ENCODE results near the gene PHLDB1.
"Not testable (repeated sequence)": the region's sequence is repeated elsewhere in the genome, so short reads cannot be mapped to it uniquely, and the experiment has no call there.

PHLDB1 gene

GRCh38 chr11:118663381-118663780 lies 56.0 kb downstream of the PHLDB1 start:
- Histone ChIP-seq H3K27ac (ENCODE audit: low read depth, low read length) (no peak overlapping the region), H3K4me1 (ENCODE audit: insufficient read depth, low read length) (peaks cover 29% of the 10 kb centered on the region), H3K9me3 (ENCODE audit: insufficient read depth, low read depth, low read length) (no peaks in the 10 kb centered on the region), H3K4me3 (ENCODE audit: low read length) (no peak overlapping the region), H3K27me3 (ENCODE audit: insufficient read depth, low read length) (no peaks in the 10 kb centered on the region), H3K36me3 (ENCODE audit: insufficient read depth, low read length) (no peaks in the 10 kb centered on the region), H3K9ac (ENCODE audit: low read depth, low read length) (no peak overlapping the region)
- 91% methylated on average over 4 of the region's 4 CpGs for WGBS

- 58% methylated on average over 3 of the region's 3 CpGs for WGBS
- Histone ChIP-seq H3K9me3 (ENCODE audit: insufficient read depth, low read depth, low read length) (no peaks in the 10 kb centered on the region), H3K4me1 (ENCODE audit: insufficient read depth, low read length) (peaks cover 24% of the 10 kb centered on the region), H3K27ac (ENCODE audit: low read depth, low read length) (no peak overlapping the region), H3K4me3 (ENCODE audit: low read length) (no peak overlapping the region), H3K36me3 (ENCODE audit: insufficient read depth, low read length) (no peaks in the 10 kb centered on the region), H3K9ac (ENCODE audit: low read depth, low read length) (no peak overlapping the region), H3K27me3 (ENCODE audit: insufficient read depth, low read length) (no peaks in the 10 kb centered on the region)
These were observed 56.5 kb downstream of the PHLDB1 start for GRCh38 chr11:118663902-118664301.

GRCh38 chr11:118666371-118666770 lies 59.0 kb downstream of the PHLDB1 start:
- WGBS = 92% methylated on average over 5 of the region's 5 CpGs
- Histone ChIP-seq H3K27ac (ENCODE audit: low read depth, low read length) (no peak overlapping the region), H3K36me3 (ENCODE audit: insufficient read depth, low read length) (no peaks in the 10 kb centered on the region), H3K27me3 (ENCODE audit: insufficient read depth, low read length) (no peaks in the 10 kb centered on the region), H3K9ac (ENCODE audit: low read depth, low read length) (no peak overlapping the region), H3K4me1 (ENCODE audit: insufficient read depth, low read length) (peaks cover 6% of the 10 kb centered on the region; the same call in 1 of the 2 replicates), H3K9me3 (ENCODE audit: insufficient read depth, low read depth, low read length) (no peaks in the 10 kb centered on the region), H3K4me3 (ENCODE audit: low read length) (no peak overlapping the region)

- H3K9me3 ChIP-seq (ENCODE audit: insufficient read depth, low read depth, low read length) = peaks cover 2% of the 10 kb centered on the region; the same call in 1 of the 2 replicates
- 81% methylated on average over 2 of the region's 2 CpGs for WGBS
- H3K4me3 ChIP-seq (ENCODE audit: low read length) = no peak overlapping the region
- H3K27me3 ChIP-seq (ENCODE audit: insufficient read depth, low read length) = no peaks in the 10 kb centered on the region
- no peaks in the 10 kb centered on the region for H3K36me3 ChIP-seq (ENCODE audit: insufficient read depth, low read length)
- no peak overlapping the region for H3K27ac ChIP-seq (ENCODE audit: low read depth, low read length)
- no peak overlapping the region for H3K9ac ChIP-seq (ENCODE audit: low read depth, low read length)
- H3K4me1 ChIP-seq (ENCODE audit: insufficient read depth, low read length) = peaks cover 2% of the 10 kb centered on the region; the same call in 1 of the 2 replicates
These were observed 62.6 kb downstream of the PHLDB1 start for GRCh38 chr11:118670063-118670462.

- Histone ChIP-seq H3K9ac (ENCODE audit: low read depth, low read length) (no peak overlapping the region), H3K4me1 (ENCODE audit: insufficient read depth, low read length) (peaks cover 2% of the 10 kb centered on the region; the same call in 1 of the 2 replicates), H3K27me3 (ENCODE audit: insufficient read depth, low read length) (no peaks in the 10 kb centered on the region), H3K27ac (ENCODE audit: low read depth, low read length) (no peak overlapping the region), H3K9me3 (ENCODE audit: insufficient read depth, low read depth, low read length) (peaks cover 11% of the 10 kb centered on the region), H3K4me3 (ENCODE audit: low read length) (no peak overlapping the region), H3K36me3 (ENCODE audit: insufficient read depth, low read length) (no peaks in the 10 kb centered on the region)
- 94% methylated on average over 2 of the region's 2 CpGs for WGBS
These were observed 63.8 kb downstream of the PHLDB1 start for GRCh38 chr11:118671254-118671653.

- no peak overlapping the region for H3K9ac ChIP-seq (ENCODE audit: low read depth, low read length)
- peaks cover 15% of the 10 kb centered on the region for H3K9me3 ChIP-seq (ENCODE audit: insufficient read depth, low read depth, low read length)
- no peak overlapping the region for H3K27ac ChIP-seq (ENCODE audit: low read depth, low read length)
- H3K4me3 ChIP-seq (ENCODE audit: low read length) = no peak overlapping the region
- H3K4me1 ChIP-seq (ENCODE audit: insufficient read depth, low read length) = no peaks in the 10 kb centered on the region
- WGBS = 54% methylated on average over 1 of the region's 1 CpG
- no peaks in the 10 kb centered on the region for H3K27me3 ChIP-seq (ENCODE audit: insufficient read depth, low read length)
- H3K36me3 ChIP-seq (ENCODE audit: insufficient read depth, low read length) = no peaks in the 10 kb centered on the region
These were observed 65.4 kb downstream of the PHLDB1 start for GRCh38 chr11:118672846-118673245.

- no peak overlapping the region for H3K9ac ChIP-seq (ENCODE audit: low read depth, low read length)
- no peaks in the 10 kb centered on the region for H3K4me1 ChIP-seq (ENCODE audit: insufficient read depth, low read length)
- no peaks in the 10 kb centered on the region for H3K27me3 ChIP-seq (ENCODE audit: insufficient read depth, low read length)
- peaks cover 15% of the 10 kb centered on the region for H3K9me3 ChIP-seq (ENCODE audit: insufficient read depth, low read depth, low read length)
- no peak overlapping the region for H3K27ac ChIP-seq (ENCODE audit: low read depth, low read length)
- no peaks in the 10 kb centered on the region for H3K36me3 ChIP-seq (ENCODE audit: insufficient read depth, low read length)
- 87% methylated on average over 6 of the region's 6 CpGs for WGBS
- H3K4me3 ChIP-seq (ENCODE audit: low read length) = no peak overlapping the region
These were observed 66.1 kb downstream of the PHLDB1 start for GRCh38 chr11:118673361-118674081.

GRCh38 chr11:118674082-118674435 lies 66.6 kb downstream of the PHLDB1 start:
- Histone ChIP-seq H3K27me3 (ENCODE audit: insufficient read depth, low read length) (no peaks in the 10 kb centered on the region), H3K9me3 (ENCODE audit: insufficient read depth, low read depth, low read length) (peaks cover 15% of the 10 kb centered on the region), H3K36me3 (ENCODE audit: insufficient read depth, low read length) (no peaks in the 10 kb centered on the region), H3K9ac (ENCODE audit: low read depth, low read length) (no peak overlapping the region), H3K4me3 (ENCODE audit: low read length) (no peak overlapping the region), H3K4me1 (ENCODE audit: insufficient read depth, low read length) (no peaks in the 10 kb centered on the region), H3K27ac (ENCODE audit: low read depth, low read length) (no peak overlapping the region)
- WGBS = 92% methylated on average over 1 of the region's 1 CpG

- H3K27ac ChIP-seq (ENCODE audit: low read depth, low read length) = no peak overlapping the region
- no peak overlapping the region for H3K9ac ChIP-seq (ENCODE audit: low read depth, low read length)
- no peaks in the 10 kb centered on the region for H3K36me3 ChIP-seq (ENCODE audit: insufficient read depth, low read length)
- 93% methylated on average over 6 of the region's 6 CpGs for WGBS
- peaks cover 15% of the 10 kb centered on the region for H3K9me3 ChIP-seq (ENCODE audit: insufficient read depth, low read depth, low read length)
- H3K4me1 ChIP-seq (ENCODE audit: insufficient read depth, low read length) = no peaks in the 10 kb centered on the region
- H3K27me3 ChIP-seq (ENCODE audit: insufficient read depth, low read length) = no peaks in the 10 kb centered on the region
- H3K4me3 ChIP-seq (ENCODE audit: low read length) = no peak overlapping the region
These were observed 70.6 kb downstream of the PHLDB1 start for GRCh38 chr11:118677977-118678376.

GRCh38 chr11:118678908-118679307 lies 71.5 kb downstream of the PHLDB1 start:
- H3K27me3 ChIP-seq (ENCODE audit: insufficient read depth, low read length); H3K27ac ChIP-seq (ENCODE audit: low read depth, low read length); H3K9ac ChIP-seq (ENCODE audit: low read depth, low read length); H3K4me1 ChIP-seq (ENCODE audit: insufficient read depth, low read length); H3K36me3 ChIP-seq (ENCODE audit: insufficient read depth, low read length); H3K4me3 ChIP-seq (ENCODE audit: low read length): not testable (repeated sequence)
- 41% methylated on average over 11 of the region's 11 CpGs for WGBS
- H3K9me3 ChIP-seq (ENCODE audit: insufficient read depth, low read depth, low read length) = peaks cover 15% of the 10 kb centered on the region

GRCh38 chr11:118679483-118679882 lies 72.1 kb downstream of the PHLDB1 start, which contains the start of gene TREH:
Gene TREH, minus strand, starts transcription at chr11:118679650. Its CDS starts 23 bp downstream, at chr11:118679627.
- H3K27me3 ChIP-seq (ENCODE audit: insufficient read depth, low read length) = no peaks in the 10 kb centered on the region
- no peak within 1 kb of the TSS for H3K4me3 ChIP-seq (ENCODE audit: low read length)
- WGBS = 90% methylated on average over 5 of the region's 5 CpGs
- no peak within 1 kb of the TSS for H3K9ac ChIP-seq (ENCODE audit: low read depth, low read length)
- peaks cover 15% of the 10 kb centered on the region for H3K9me3 ChIP-seq (ENCODE audit: insufficient read depth, low read depth, low read length)
- no peaks in the 10 kb centered on the region for H3K36me3 ChIP-seq (ENCODE audit: insufficient read depth, low read length)
- H3K27ac ChIP-seq (ENCODE audit: low read depth, low read length) = no peak within 1 kb of the TSS
- no peaks in the 10 kb centered on the region for H3K4me1 ChIP-seq (ENCODE audit: insufficient read depth, low read length)

GRCh38 chr11:118682372-118682771 lies 75.0 kb downstream of the PHLDB1 start:
- H3K4me3 ChIP-seq (ENCODE audit: low read length) = no peak overlapping the region
- H3K36me3 ChIP-seq (ENCODE audit: insufficient read depth, low read length) = no peaks in the 10 kb centered on the region
- H3K4me1 ChIP-seq (ENCODE audit: insufficient read depth, low read length) = no peaks in the 10 kb centered on the region
- no peak overlapping the region for H3K9ac ChIP-seq (ENCODE audit: low read depth, low read length)
- no peak overlapping the region for H3K27ac ChIP-seq (ENCODE audit: low read depth, low read length)
- no peaks in the 10 kb centered on the region for H3K9me3 ChIP-seq (ENCODE audit: insufficient read depth, low read depth, low read length)
- H3K27me3 ChIP-seq (ENCODE audit: insufficient read depth, low read length) = no peaks in the 10 kb centered on the region
- WGBS = 86% methylated on average over 1 of the region's 1 CpG
